Panc1 (cell line): Measurements from ENCODE around the gene NRCAM.

ENCODE experiments used
- POLR2AphosphoS5 ChIP-seq: IDR thresholded peaks from 2 replicates; pipeline ENCODE4 v1.6.1; 2012; ENCODE audit warnings: mild to moderate bottlenecking, low read depth, low read length, moderate library complexity
- REST ChIP-seq, 2 experiments: IDR thresholded peaks; 2 replicates each; pipeline ENCODE4 v1.6.1; 2011 to 2012; ENCODE audit warnings: low read depth in 2 of 2, control low read depth in 1 of 2, low read length in 1 of 2, mild to moderate bottlenecking in 1 of 2, moderate library complexity in 1 of 2; ENCODE audit not compliant: insufficient read depth in 1 of 2
- SIN3A ChIP-seq: IDR thresholded peaks from 2 replicates; pipeline ENCODE4 v1.6.1; 2012; ENCODE audit warnings: low read depth, mild to moderate bottlenecking, low read length, moderate library complexity, borderline replicate concordance; ENCODE audit not compliant: insufficient read depth
- TCF7L2 ChIP-seq: IDR thresholded peaks from 2 replicates; pipeline ENCODE4 v1.6.1; 2011; ENCODE audit warnings: mild to moderate bottlenecking, low read depth, low read length, inconsistent platforms
- TF ChIP-seq, protein P1 (sequence below): fragments of 450-650 bp; IDR thresholded peaks from 2 replicates; pipeline ENCODE4 v1.5.1; 2017; ENCODE audit warnings: mild to moderate bottlenecking

DNA sequence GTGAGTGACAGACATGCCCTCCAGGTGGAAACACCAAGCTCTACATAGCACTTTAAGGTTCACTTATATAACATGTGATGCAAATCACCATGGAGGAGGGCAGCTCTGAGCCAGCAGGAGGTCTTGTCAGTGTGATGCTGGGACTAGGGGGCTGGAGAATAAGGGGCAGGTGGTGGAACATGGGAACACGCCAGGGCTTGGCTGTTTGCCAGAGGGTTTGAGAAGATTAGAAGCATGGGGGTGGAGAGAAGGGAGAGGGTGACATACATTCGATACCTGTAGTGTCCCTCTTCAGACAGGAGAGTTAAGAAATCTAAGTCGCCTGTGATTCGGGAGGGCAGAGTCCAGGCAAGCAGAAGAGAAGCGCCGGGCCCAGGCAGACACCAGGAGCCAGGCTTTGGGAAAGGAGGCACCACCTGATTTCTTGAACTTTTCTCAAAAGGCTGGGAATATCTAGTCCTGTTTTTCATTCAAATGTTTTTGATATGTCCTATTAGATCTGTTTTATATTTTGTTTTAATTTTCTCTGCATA, 309.1 kb downstream of the NRCAM start:
- TF ChIP-seq, protein P1, sequence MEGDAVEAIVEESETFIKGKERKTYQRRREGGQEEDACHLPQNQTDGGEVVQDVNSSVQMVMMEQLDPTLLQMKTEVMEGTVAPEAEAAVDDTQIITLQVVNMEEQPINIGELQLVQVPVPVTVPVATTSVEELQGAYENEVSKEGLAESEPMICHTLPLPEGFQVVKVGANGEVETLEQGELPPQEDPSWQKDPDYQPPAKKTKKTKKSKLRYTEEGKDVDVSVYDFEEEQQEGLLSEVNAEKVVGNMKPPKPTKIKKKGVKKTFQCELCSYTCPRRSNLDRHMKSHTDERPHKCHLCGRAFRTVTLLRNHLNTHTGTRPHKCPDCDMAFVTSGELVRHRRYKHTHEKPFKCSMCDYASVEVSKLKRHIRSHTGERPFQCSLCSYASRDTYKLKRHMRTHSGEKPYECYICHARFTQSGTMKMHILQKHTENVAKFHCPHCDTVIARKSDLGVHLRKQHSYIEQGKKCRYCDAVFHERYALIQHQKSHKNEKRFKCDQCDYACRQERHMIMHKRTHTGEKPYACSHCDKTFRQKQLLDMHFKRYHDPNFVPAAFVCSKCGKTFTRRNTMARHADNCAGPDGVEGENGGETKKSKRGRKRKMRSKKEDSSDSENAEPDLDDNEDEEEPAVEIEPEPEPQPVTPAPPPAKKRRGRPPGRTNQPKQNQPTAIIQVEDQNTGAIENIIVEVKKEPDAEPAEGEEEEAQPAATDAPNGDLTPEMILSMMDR: no peak
- TF ChIP-seq SIN3A (no peak), POLR2AphosphoS5 (no peak), REST (IDR thresholded peaks at IDR 0.05; ENCODE audit: insufficient read depth in 1 of 2, low read depth in 2 of 2, low read length in 1 of 2) (no peak), TCF7L2 (no peak)
